K562 (cell line): ENCODE measurements around the gene GPN3.
A peak's percentile ranks its signal among the peaks of the same experiment; 100 is the strongest.

Source experiments
- ARNT ChIP-seq, 2 experiments: fragments of 450-650 bp; IDR thresholded peaks; 2 replicates each; pipeline ENCODE4 v1.6.1; 2016; ENCODE audit warnings: mild to moderate bottlenecking in 1 of 2
- CEBPB ChIP-seq: fragments of 450-650 bp; IDR thresholded peaks from 2 replicates; pipeline ENCODE4 v1.6.1; 2016; ENCODE audit warnings: missing genetic modification characterization, missing compliant biosample characterization
- CREB5 ChIP-seq: fragments of 250-450 bp; sonication (Bioruptor Pico); IDR thresholded peaks from 2 replicates; pipeline ENCODE4 v1.5.0; 2020; ENCODE audit warnings: mild to moderate bottlenecking
- CTCF ChIP-seq, 3 experiments: IDR thresholded peaks in 2 of 3; conservative IDR thresholded peaks in 1 of 3; 2 replicates each; pipeline ENCODE4 v1.5.1; 2011 to 2012; ENCODE audit warnings: low read length in 3 of 3, mild to moderate bottlenecking in 3 of 3, control low read depth in 2 of 3, improper control_type of control experiment in 1 of 3, inconsistent platforms in 1 of 3, low read depth in 1 of 3, mixed read lengths in 1 of 3, moderate library complexity in 1 of 3; ENCODE audit not compliant: insufficient read depth in 2 of 3
- EHMT2 ChIP-seq: fragments of 450-650 bp; IDR thresholded peaks from 2 replicates; pipeline ENCODE4 v1.6.1; 2018; ENCODE audit warnings: antibody characterized with exemption
- EWSR1 ChIP-seq: fragments of 450-650 bp; IDR thresholded peaks from 2 replicates; pipeline ENCODE4 v1.6.1; 2018; ENCODE audit warnings: borderline replicate concordance, mild to moderate bottlenecking, low read depth, moderate library complexity; ENCODE audit not compliant: partially characterized antibody
- POLR2A ChIP-seq: fragments of 450-650 bp; conservative IDR thresholded peaks from 2 replicates; pipeline ENCODE4 v1.6.1; 2016
- RREB1 ChIP-seq: fragments of 250-450 bp; sonication (Bioruptor Pico); IDR thresholded peaks from 2 replicates; pipeline ENCODE4 v1.4.0; 2020
- TAF1 ChIP-seq: IDR thresholded peaks from 2 replicates; pipeline ENCODE4 v1.6.1; 2011; ENCODE audit warnings: mild to moderate bottlenecking, low read length, moderate library complexity; ENCODE audit not compliant: insufficient read depth, control insufficient read depth, severe bottlenecking; ENCODE audit errors: extremely low read depth
- ZNF197 ChIP-seq: fragments of 200-800 bp; sonication (Bioruptor generic); IDR thresholded peaks from 2 replicates; pipeline ENCODE4 v1.6.1; 2016; ENCODE audit warnings: low read depth, missing genetic modification characterization, missing compliant biosample characterization

- TF ChIP-seq ARNT (IDR thresholded peaks at IDR 0.05): no peak
- TF ChIP-seq CREB5 (CRISPR knock-in tag): no peak
- TF ChIP-seq EWSR1: no peak
- TF ChIP-seq RREB1: no peak
- TF ChIP-seq EHMT2: no peak
- TF ChIP-seq ZNF197 (CRISPR knock-in tag): no peak
- peak; percentile 87 for TF ChIP-seq TAF1
- TF ChIP-seq CTCF (IDR thresholded peaks at IDR 0.05 in 2 of 3, conservative IDR thresholded peaks at IDR 0.05 in 1 of 3; ENCODE audit: insufficient read depth in 2 of 3, low read depth in 1 of 3, low read length in 3 of 3): peak; percentile 94 to 97 (median 95)
- TF ChIP-seq POLR2A: peak; percentile 94
- no peak for TF ChIP-seq CEBPB (tag)
Measured at GRCh38 chr12:110449799-110450497, 18.1 kb downstream of the GPN3 start, which contains the start of gene ARPC3.
